GM21576 (cell line): ENCODE measurements around the gene MBD3L2.
"Not testable (repeated sequence)": the region's sequence is repeated elsewhere in the genome, so short reads cannot be mapped to it uniquely, and the experiment has no call there.

Experiments used
- ATAC-seq: cut with Tn5 transposase; IDR thresholded peaks from one replicate; pipeline ENCODE4 v1.9.1; 2021; ENCODE audit warnings: mild to moderate bottlenecking, moderate library complexity; ENCODE audit not compliant: unreplicated experiment

The MBD3L2 gene

DNA sequence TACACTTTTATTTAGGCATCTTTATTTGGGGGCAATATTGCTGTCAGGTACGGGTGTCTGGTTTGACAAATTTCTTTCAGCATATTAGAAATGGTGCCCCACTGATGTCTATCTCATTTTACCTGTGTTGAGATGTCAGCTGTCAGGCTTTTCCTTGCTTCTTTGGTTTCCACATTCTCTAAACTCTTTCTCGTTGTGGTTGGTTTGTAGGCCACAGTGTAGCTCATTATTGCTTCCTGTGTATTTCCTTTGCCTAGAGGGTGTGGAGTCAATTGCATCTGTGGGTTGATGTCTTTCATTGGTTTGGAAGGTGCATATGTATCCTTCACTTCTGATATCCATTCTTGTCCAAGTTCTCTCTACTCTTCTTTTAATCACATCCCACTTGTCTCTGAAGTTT, 10.9 kb downstream of the MBD3L2 start:
- not testable (repeated sequence) for ATAC-seq

- no peak for ATAC-seq
Measured at GRCh38 chr19:7063339-7063738, 14.2 kb downstream of the MBD3L2 start.

GRCh38 chr19:7063764-7064418, 14.8 kb downstream of the MBD3L2 start:
- ATAC-seq, result no peak

DNA sequence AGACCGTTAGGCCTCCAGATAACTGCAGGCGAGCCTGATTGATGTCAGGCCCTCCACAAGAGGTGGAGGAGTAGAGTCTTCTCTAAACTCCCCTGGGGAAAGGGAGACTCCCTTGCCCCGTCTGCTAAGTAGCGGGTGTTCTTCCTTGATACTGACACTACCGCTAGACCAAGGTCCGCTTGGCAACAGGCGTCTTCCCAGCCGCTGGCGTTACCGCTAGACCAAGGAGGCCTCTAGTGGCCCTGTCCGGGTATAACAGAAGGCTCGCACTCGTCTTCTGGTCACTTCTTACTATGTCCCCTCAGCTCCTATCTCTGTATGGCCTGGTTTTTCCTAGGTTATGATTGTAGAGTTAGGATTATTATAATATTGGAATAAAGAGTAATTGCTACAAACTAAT, 18.0 kb downstream of the MBD3L2 start:
- not testable (repeated sequence) for ATAC-seq

DNA sequence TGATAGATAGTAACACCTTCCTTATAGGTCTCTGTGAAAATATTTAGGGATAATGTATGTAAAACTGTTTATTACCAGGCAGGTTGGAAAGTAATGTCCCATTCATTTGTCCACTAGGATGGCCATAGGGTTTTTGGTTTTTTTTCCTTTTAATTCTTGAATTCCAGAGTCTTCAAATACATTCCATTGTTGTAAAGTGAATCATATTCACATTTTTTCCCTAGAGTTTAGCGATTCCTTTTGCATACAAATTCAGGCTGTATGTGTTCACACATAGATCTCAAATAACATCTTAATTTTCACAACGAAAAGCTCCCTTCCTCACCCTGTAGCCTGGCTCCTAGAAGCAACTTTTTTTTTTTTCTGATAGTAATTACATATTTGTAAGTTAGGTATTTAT, 18.6 kb downstream of the MBD3L2 start:
- no peak for ATAC-seq

DNA sequence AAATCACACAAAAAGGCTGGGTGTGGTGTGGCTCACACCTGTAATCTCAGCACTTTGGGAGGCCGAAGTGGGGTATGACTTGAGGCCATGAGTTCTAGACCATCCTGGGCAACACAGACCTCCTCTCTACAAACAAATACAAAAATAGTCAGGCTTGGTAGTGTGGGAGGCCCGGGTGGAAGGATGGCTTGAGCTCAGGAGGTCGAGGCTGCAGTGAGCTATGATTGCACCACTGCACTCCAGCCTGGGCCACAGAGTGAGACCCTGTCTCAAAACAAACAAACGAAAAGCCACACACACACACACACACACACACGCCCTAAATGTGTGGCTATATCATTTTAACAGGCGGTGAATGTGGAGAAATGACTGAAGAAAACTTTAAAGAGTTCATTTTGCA, 19.5 kb downstream of the MBD3L2 start:
- ATAC-seq, result no peak

- peak; percentile 87 for ATAC-seq
Measured at GRCh38 chr19:7069042-7069903, 20.2 kb downstream of the MBD3L2 start, which contains the start of gene ZNF557. Gene ZNF557 (plus strand): TSS chr19:7069703. CDS start chr19:7075075, 5,372 bp downstream.

- ATAC-seq, result no peak
Measured at GRCh38 chr19:7069904-7070226, 20.7 kb downstream of the MBD3L2 start.

GRCh38 chr19:7072541-7072940, 23.4 kb downstream of the MBD3L2 start:
- ATAC-seq, result no peak

GRCh38 chr19:7074705-7075282, 25.7 kb downstream of the MBD3L2 start:
- no peak for ATAC-seq

GRCh38 chr19:7076151-7076550, 27.0 kb downstream of the MBD3L2 start:
- ATAC-seq, result no peak

- ATAC-seq, result no peak
Measured at GRCh38 chr19:7078008-7078407, 28.9 kb downstream of the MBD3L2 start.

- ATAC-seq, result no peak
Measured at GRCh38 chr19:7083076-7083956, 34.2 kb downstream of the MBD3L2 start.

DNA sequence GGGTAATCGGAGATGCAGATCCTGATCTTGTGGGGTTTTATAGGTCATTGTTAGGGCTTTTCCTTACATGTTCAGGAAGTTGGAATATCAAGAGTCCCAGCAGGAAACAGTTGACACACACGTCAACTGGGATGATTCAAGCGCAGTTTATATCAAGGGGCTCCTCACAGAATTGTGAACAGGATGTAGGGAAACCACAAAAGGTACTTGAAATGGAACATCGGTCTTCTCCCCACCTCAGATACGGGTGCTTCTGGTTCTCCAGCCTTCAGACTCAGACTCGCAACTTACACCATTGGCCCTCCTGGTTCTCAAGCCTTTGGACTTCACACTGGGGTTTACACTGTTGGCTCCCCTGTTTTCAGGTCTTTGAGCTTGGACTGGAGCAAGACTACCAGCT, 39.9 kb downstream of the MBD3L2 start:
- ATAC-seq, result no peak

GRCh38 chr19:7098096-7098495, 49.0 kb downstream of the MBD3L2 start:
- no peak for ATAC-seq

DNA sequence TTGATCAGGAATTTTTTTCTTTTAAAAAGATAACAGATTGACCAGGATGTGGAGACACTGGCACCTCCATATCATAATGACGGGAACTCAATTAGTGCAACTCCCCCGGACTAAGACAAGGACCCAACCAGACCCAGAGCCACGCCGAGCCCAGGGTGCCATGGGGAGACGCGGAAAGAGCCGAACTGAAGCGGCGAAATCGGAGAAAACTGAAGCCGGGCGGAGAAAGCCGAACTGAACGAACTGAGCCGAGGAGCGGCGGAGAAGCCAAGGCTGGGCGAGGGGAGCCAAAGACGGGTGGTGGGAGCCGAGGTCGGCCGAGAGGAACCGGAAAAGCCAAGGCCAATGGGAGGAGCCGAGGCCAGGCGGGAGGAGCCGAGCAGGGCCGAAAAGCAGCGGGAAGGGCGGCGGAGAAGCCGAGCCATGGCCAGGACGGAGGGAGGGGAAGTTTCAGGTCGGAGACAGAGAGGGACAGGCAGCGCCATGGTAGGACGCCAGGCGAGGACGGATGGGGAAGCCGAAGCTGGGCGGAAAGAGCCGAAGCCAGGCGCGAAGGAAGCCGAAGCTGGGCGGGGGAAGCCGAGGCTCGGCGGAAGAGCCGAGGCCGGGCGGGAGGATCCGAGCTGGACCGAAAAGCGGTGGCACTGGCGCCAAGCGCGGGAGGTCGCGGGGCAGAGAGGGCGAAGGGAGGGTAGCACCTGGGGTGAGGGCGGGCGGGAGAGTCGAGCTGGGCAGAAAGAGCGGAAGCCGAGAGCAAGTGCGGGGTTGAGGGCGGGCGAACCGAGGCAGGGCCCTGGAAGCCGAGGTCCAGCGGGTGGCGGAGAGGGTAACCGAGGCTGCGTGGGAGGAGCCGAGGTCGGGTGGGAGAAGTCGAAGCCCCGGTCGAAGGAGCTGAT, 49.8 kb downstream of the MBD3L2 start:
- ATAC-seq, result peak; percentile 83

DNA sequence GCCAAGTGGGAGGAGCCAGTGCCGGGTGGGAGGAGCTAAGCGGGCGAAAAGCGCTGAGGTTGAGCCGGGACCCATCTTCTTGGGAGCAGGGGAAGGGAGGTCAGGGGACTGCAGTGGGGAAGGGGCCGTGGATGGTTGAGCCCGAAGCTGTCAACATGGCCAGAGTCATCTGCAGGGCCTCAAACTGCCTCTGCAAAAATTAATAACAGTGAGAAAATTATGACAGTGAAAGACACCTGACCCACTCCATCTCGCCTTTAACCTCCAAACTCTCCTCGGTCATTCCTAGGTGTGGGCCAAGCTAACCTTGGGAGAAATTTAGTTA, 50.4 kb downstream of the MBD3L2 start:
- ATAC-seq, result no peak
